SU-DHL-6 (cell line): ENCODE results near the gene PCBD1.

Source experiments
- H2AFZ ChIP-seq: fragments of 200-600 bp; sonication (generic); 2 replicates; pipeline ENCODE4 v1.6.1; 2014; ENCODE audit warnings: low read depth, mild to moderate bottlenecking, moderate library complexity, mixed read lengths, antibody characterized with exemption, low read length; ENCODE audit not compliant: severe bottlenecking
- H3F3A ChIP-seq: fragments of 200-600 bp; shearing (Covaris generic); 2 replicates; pipeline ENCODE4 v1.6.0; 2016; ENCODE audit warnings: antibody characterized with exemption, mild to moderate bottlenecking; ENCODE audit not compliant: insufficient read depth
- H3K27ac ChIP-seq: fragments of 200-600 bp; sonication (generic); 2 replicates; pipeline ENCODE4 v1.5.1; 2016; ENCODE audit warnings: low read depth, mild to moderate bottlenecking, low read length, moderate library complexity, mixed read lengths
- H3K27me3 ChIP-seq: fragments of 200-600 bp; sonication (generic), shearing (Covaris generic); 2 replicates; pipeline ENCODE4 v1.6.0; 2014; ENCODE audit warnings: mild to moderate bottlenecking, low read length
- H3K36me3 ChIP-seq: fragments of 200-600 bp; sonication (generic); 2 replicates; pipeline ENCODE4 v1.6.1; 2014; ENCODE audit warnings: mild to moderate bottlenecking, low read length, mixed read lengths
- H3K4me2 ChIP-seq: fragments of 300-600, 200-600 bp; shearing (Covaris generic), sonication (generic); 2 replicates; pipeline ENCODE4 v1.6.0; 2014; ENCODE audit warnings: low read length, low read depth, mild to moderate bottlenecking; ENCODE audit not compliant: poor library complexity, severe bottlenecking
- H3K4me3 ChIP-seq: fragments of 200-600 bp; sonication (generic); 2 replicates; pipeline ENCODE4 v1.5.1; 2014; ENCODE audit warnings: antibody characterized with exemption, low read length, mild to moderate bottlenecking, mixed read lengths; ENCODE audit not compliant: insufficient read depth, poor library complexity, severe bottlenecking
- H3K79me2 ChIP-seq: fragments of 200-600 bp; sonication (generic); 2 replicates; pipeline ENCODE4 v1.6.1; 2014; ENCODE audit warnings: mild to moderate bottlenecking, low read length, moderate library complexity; ENCODE audit not compliant: insufficient read depth
- H3K9ac ChIP-seq: fragments of 200-600 bp; sonication (generic); 2 replicates; pipeline ENCODE4 v1.7.0; 2014; ENCODE audit warnings: mild to moderate bottlenecking, low read length
- H3K9me2 ChIP-seq: fragments of 200-600 bp; sonication (generic); replicated peaks from 2 replicates; pipeline ENCODE4 v1.6.1; 2014; ENCODE audit warnings: low read length; ENCODE audit not compliant: insufficient read depth
- H3K9me3 ChIP-seq: fragments of 200-600 bp; sonication (generic); 2 replicates; pipeline ENCODE4 v1.6.1; 2014; ENCODE audit warnings: low read length, mixed read lengths; ENCODE audit not compliant: insufficient read depth
- H4K20me1 ChIP-seq: fragments of 200-600 bp; sonication (generic); 2 replicates; pipeline ENCODE4 v1.6.1; 2014; ENCODE audit warnings: low read depth, mild to moderate bottlenecking, antibody characterized with exemption, low read length, moderate library complexity, mixed read lengths
- CTCF ChIP-seq: fragments of 200-600 bp; sonication (generic); IDR thresholded peaks from one replicate; pipeline ENCODE4 v1.5.1; 2017; ENCODE audit warnings: antibody characterized with exemption, mild to moderate bottlenecking, low read length, moderate library complexity; ENCODE audit not compliant: insufficient read depth, poor library complexity, severe bottlenecking
- EZH2phosphoT487 ChIP-seq: fragments of 200-600 bp; sonication (generic), shearing (Covaris generic); conservative IDR thresholded peaks from 2 replicates; pipeline ENCODE4 v1.6.1; 2018; ENCODE audit warnings: mild to moderate bottlenecking, antibody characterized with exemption, low read length, moderate library complexity, mixed read lengths

PCBD1 gene

GRCh38 chr10:70834441-70835151 is 53.8 kb downstream of the PCBD1 start:
- Histone ChIP-seq H3K27me3 (no peaks in the 10 kb centered on the region), H3K27ac (no peak overlapping the region), H3K9me3 (peaks cover 5% of the 10 kb centered on the region; the same call in 1 of the 2 replicates), H4K20me1 (no peaks in the 10 kb centered on the region), H3K4me2 (no peak overlapping the region), H3K79me2 (0 out of 2 replicates have a peak, but pooled peaks cover 4% of the 10 kb centered on the region), H3K9me2 (no peaks in the 10 kb centered on the region), H2AFZ (no peak overlapping the region), H3K36me3 (peaks cover 7% of the 10 kb centered on the region), H3F3A (no peaks in the 10 kb centered on the region), H3K9ac (no peak overlapping the region), H3K4me3 (no peak overlapping the region)
- TF ChIP-seq EZH2phosphoT487 = no peak
- TF ChIP-seq CTCF = no peak

DNA sequence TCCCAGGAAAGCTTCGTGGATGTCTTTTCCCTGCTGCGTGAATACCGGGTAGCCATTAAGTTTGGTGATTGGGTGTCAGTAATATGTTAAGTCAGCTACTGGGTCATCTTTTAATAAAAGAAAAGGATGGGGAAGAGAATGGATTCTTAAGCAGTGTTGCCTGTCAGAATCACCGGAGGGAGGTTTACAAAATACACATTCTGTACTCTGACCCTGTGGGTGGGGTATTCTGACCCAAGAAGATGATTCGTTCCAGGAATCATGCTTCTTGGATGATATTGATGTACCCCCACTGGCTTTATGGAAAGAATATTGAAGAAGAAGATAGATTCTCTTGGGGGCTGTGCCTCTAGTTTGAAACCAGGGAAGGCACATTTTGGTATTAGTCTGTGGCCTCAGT is 54.3 kb downstream of the PCBD1 start:
- no peak overlapping the region for H2AFZ ChIP-seq
- H3K4me3 ChIP-seq = no peak overlapping the region
- H3K9me2 ChIP-seq = no peaks in the 10 kb centered on the region
- no peak overlapping the region for H3K27ac ChIP-seq
- peaks cover 5% of the 10 kb centered on the region; the same call in 1 of the 2 replicates for H3K9me3 ChIP-seq
- H3F3A ChIP-seq = no peaks in the 10 kb centered on the region
- peaks cover 7% of the 10 kb centered on the region for H3K36me3 ChIP-seq
- no peak overlapping the region for H3K9ac ChIP-seq
- no peak for TF ChIP-seq CTCF
- no peak for TF ChIP-seq EZH2phosphoT487
- no peaks in the 10 kb centered on the region for H3K27me3 ChIP-seq
- 0 out of 2 replicates have a peak, but pooled peaks cover 4% of the 10 kb centered on the region for H3K79me2 ChIP-seq
- no peaks in the 10 kb centered on the region for H4K20me1 ChIP-seq
- H3K4me2 ChIP-seq = no peak overlapping the region

DNA sequence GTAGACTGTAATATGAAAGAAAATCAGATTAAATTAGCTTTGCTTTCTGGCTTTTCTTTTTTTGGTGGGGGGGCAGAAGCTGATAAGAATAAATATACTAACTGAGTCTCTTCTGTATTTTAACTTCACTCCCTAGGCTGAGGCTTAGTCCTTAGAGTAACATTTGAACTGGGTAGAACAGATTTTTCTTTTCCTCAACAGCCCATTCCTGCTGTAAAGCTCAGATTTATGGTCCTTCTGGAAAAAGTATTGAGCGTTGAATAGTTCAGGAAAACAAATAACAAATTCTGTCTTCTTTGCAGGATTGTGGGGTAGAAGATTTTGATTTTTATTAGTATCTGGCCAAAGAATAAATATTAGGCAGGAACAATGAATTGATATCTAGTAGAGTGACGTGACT is 54.8 kb downstream of the PCBD1 start:
- Histone ChIP-seq H3K9me2 (no peaks in the 10 kb centered on the region), H3K4me3 (no peak overlapping the region), H3K36me3 (peaks cover 4% of the 10 kb centered on the region; the same call in 1 of the 2 replicates), H3K27ac (no peak overlapping the region), H3K9ac (no peak overlapping the region), H3K4me2 (no peak overlapping the region), H3F3A (no peaks in the 10 kb centered on the region), H4K20me1 (no peaks in the 10 kb centered on the region), H3K9me3 (peaks cover 5% of the 10 kb centered on the region; the same call in 1 of the 2 replicates), H3K79me2 (0 out of 2 replicates have a peak, but pooled peaks cover 4% of the 10 kb centered on the region), H3K27me3 (no peaks in the 10 kb centered on the region), H2AFZ (no peak overlapping the region)
- TF ChIP-seq EZH2phosphoT487 (no peak), CTCF (no peak)
